Prostate gland (tissue), 2 donors: ENCODE data around the gene ABL2.

ENCODE experiments used
- POLR2A ChIP-seq: fragments of 450-650 bp; IDR thresholded peaks from one replicate; pipeline ENCODE4 v1.6.1; 2016; ENCODE audit warnings: antibody characterized with exemption, mild to moderate bottlenecking
- TF ChIP-seq, protein P1 (sequence below), 4 experiments: fragments of 200-600 bp in 2 of 4; fragments of 450-650 bp in 2 of 4; sonication (generic) in 2 of 4; IDR thresholded peaks; 1 replicate in 3 of 4; 2 replicates in 1 of 4; pipeline ENCODE4 v1.5.1; 2016 to 2019; ENCODE audit warnings: antibody characterized with exemption in 4 of 4, mild to moderate bottlenecking in 2 of 4, moderate library complexity in 2 of 4

DNA sequence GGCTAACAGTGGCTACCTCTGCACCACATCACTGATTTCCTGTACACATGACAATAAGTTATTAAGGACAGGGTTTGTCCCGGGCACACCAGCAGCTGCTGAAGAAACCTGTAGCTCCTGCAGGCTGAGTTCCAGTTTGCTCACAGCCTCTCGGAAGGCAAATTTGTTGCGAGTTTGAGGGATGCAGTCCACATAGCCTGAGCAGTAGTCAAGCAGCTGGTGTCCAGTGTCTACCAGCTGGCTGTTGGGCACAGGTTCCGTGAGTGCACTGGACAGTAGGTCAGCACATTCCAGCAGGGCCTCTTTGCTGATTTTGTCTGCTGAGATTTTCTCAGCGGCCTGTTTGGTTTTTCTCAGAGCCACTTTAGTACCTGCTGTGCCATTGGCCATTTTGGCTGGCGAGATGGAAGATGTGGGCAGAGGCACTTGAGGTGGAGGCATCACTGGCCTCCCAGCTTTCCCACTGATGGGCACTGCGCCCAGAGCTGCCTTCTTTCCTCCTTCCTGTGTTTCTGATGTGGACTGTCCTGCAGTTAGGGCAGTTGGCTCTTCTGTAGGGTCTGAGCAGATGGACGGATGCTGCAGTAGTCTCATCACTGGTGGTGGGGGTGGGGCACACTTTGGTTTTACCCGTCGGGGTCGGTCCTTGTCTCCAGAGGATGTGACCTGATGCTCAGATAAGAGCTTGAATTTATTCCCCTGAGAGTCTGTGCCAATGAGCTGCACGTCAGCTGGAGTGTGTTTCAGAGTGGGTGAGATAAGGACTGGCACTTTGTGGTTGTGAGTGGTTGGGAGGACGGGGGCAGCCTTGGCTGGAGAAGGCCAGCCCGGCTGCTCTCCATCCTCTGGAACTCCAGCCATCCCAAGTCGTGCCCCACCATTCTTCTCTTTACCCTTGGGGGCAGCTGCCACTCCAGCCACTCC is 121.5 kb downstream of the ABL2 start:
- TF ChIP-seq, protein P1, sequence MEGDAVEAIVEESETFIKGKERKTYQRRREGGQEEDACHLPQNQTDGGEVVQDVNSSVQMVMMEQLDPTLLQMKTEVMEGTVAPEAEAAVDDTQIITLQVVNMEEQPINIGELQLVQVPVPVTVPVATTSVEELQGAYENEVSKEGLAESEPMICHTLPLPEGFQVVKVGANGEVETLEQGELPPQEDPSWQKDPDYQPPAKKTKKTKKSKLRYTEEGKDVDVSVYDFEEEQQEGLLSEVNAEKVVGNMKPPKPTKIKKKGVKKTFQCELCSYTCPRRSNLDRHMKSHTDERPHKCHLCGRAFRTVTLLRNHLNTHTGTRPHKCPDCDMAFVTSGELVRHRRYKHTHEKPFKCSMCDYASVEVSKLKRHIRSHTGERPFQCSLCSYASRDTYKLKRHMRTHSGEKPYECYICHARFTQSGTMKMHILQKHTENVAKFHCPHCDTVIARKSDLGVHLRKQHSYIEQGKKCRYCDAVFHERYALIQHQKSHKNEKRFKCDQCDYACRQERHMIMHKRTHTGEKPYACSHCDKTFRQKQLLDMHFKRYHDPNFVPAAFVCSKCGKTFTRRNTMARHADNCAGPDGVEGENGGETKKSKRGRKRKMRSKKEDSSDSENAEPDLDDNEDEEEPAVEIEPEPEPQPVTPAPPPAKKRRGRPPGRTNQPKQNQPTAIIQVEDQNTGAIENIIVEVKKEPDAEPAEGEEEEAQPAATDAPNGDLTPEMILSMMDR (IDR thresholded peaks at IDR 0.05), result no peak
- no peak for TF ChIP-seq POLR2A
